H1 (cell line): Measurements from ENCODE around the gene DPEP3. TPM values are rescaled to one million over a fixed set of nuclear protein-coding genes. Genes with fewer than 3 reads are reported as not detected.

Experiments used
- CTCF ChIA-PET: fragments of 300-600 bp; sonication (Branson Sonifier 250); formaldehyde crosslinking; loops from one replicate; lab custom pipeline; 2021; ENCODE audit not compliant: partially characterized antibody; lab: Charles Lee
- POLR2A ChIA-PET: fragments of 300-600 bp; sonication (Branson Sonifier 250); formaldehyde crosslinking; loops from one replicate; lab custom pipeline; 2021; ENCODE audit warnings: inconsistent platforms; ENCODE audit not compliant: partially characterized antibody; lab: Charles Lee
- DNase-seq, 2 experiments: peaks; one replicate each; pipeline versions ENCODE4 v3.0.0 to v3.0.0-alpha.2; 2010 to 2022; ENCODE audit warnings: low spot score in 2 of 2, low read depth in 1 of 2, mixed read lengths in 1 of 2
- FAIRE-seq: peaks from 2 replicates; lab custom pipeline; 2011; peaks lifted over from hg19 to GRCh38; lab: Jason Lieb, UNC
- H2AFZ ChIP-seq: 2 replicates; pipeline ENCODE4 v1.8.1; 2012; ENCODE audit warnings: low read length, inconsistent platforms
- H2AK5ac ChIP-seq: 2 replicates; pipeline ENCODE4 v1.6.1; 2013; ENCODE audit warnings: low read depth, low read length
- H2BK120ac ChIP-seq: replicated peaks from 2 replicates; pipeline ENCODE3; 2013; ENCODE audit warnings: low read depth, low read length, inconsistent platforms
- H2BK12ac ChIP-seq: 2 replicates; pipeline ENCODE4 v1.6.1; 2013; ENCODE audit warnings: low read depth, low read length
- H2BK15ac ChIP-seq: 2 replicates; pipeline ENCODE4 v1.6.1; 2013; ENCODE audit warnings: low read length
- H2BK20ac ChIP-seq: 2 replicates; pipeline ENCODE4 v1.6.1; 2013; ENCODE audit warnings: low read length
- H2BK5ac ChIP-seq: 2 replicates; pipeline ENCODE4 v1.6.1; 2013; ENCODE audit warnings: low read depth, low read length
- H3K14ac ChIP-seq: 2 replicates; pipeline ENCODE4 v1.6.1; 2013; ENCODE audit warnings: inconsistent platforms; ENCODE audit not compliant: insufficient read length
- H3K18ac ChIP-seq: 2 replicates; pipeline ENCODE4 v1.6.1; 2013; ENCODE audit warnings: low read length; ENCODE audit errors: extremely low read depth
- H3K23ac ChIP-seq: 2 replicates; pipeline ENCODE4 v1.6.1; 2013; ENCODE audit warnings: inconsistent platforms; ENCODE audit not compliant: insufficient read length
- H3K23me2 ChIP-seq: 2 replicates; pipeline ENCODE4 v1.6.1; 2013; ENCODE audit warnings: low read depth, low read length
- H3K27ac ChIP-seq: 2 replicates; pipeline ENCODE4 v1.6.1; 2011; ENCODE audit warnings: low read depth, low read length, inconsistent platforms
- H3K27me3 ChIP-seq, 4 experiments: replicated peaks in 1 of 4; 1 replicate in 1 of 4; 2 replicates in 3 of 4; pipeline versions ENCODE4 v1.6.1 to v1.8.1; 2011 to 2013; ENCODE audit warnings: low read length in 3 of 4, mild to moderate bottlenecking in 3 of 4, inconsistent platforms in 2 of 4, mixed read lengths in 2 of 4, moderate library complexity in 1 of 4; ENCODE audit not compliant: control insufficient read depth in 3 of 4, insufficient read depth in 3 of 4; ENCODE audit errors: extremely low read depth in 1 of 4
- H3K36me3 ChIP-seq, 4 experiments: 2 replicates each; pipeline versions ENCODE4 v1.6.1 to v1.8.1; 2011 to 2013; ENCODE audit warnings: mild to moderate bottlenecking in 4 of 4, low read length in 3 of 4, moderate library complexity in 2 of 4, control low read depth in 1 of 4, inconsistent platforms in 1 of 4; ENCODE audit not compliant: insufficient read depth in 4 of 4, control insufficient read depth in 2 of 4
- H3K4ac ChIP-seq: replicated peaks from 2 replicates; pipeline ENCODE3; 2013; ENCODE audit warnings: low read length, low read depth, mixed read lengths, inconsistent platforms; ENCODE audit not compliant: insufficient read length
- H3K4me1 ChIP-seq, 4 experiments: replicated peaks in 1 of 4; 1 replicate in 1 of 4; 2 replicates in 3 of 4; pipeline versions ENCODE4 v1.6.1 to v1.8.1; 2011 to 2013; ENCODE audit warnings: low read length in 3 of 4, inconsistent platforms in 2 of 4, mixed read lengths in 1 of 4; ENCODE audit not compliant: insufficient read depth in 4 of 4, control insufficient read depth in 3 of 4
- H3K4me2 ChIP-seq, 2 experiments: 2 replicates each; pipeline versions ENCODE4 v1.6.1 to v1.8.1; 2011 to 2013; ENCODE audit warnings: low read depth in 2 of 2, low read length in 2 of 2, control low read depth in 1 of 2, inconsistent platforms in 1 of 2, mild to moderate bottlenecking in 1 of 2; ENCODE audit not compliant: insufficient read depth in 1 of 2
- H3K4me3 ChIP-seq, 4 experiments: fragments of 200-600, 300-600 bp in 1 of 4; sonication (generic), shearing (Covaris generic), sonication (Bioruptor Twin) in 1 of 4; 2 replicates each; pipeline versions ENCODE4 v1.5.1 to v1.8.1; 2011 to 2016; ENCODE audit warnings: low read length in 4 of 4, low read depth in 3 of 4, control low read depth in 2 of 4, inconsistent platforms in 2 of 4, mild to moderate bottlenecking in 2 of 4, mixed read lengths in 1 of 4, moderate library complexity in 1 of 4; ENCODE audit not compliant: insufficient read depth in 2 of 4; ENCODE audit errors: extremely low read depth in 1 of 4
- H3K56ac ChIP-seq: replicated peaks from 2 replicates; pipeline ENCODE3; 2013; ENCODE audit warnings: low read depth, mild to moderate bottlenecking, mixed read lengths, low read length, inconsistent platforms; ENCODE audit not compliant: insufficient read length
- H3K79me1 ChIP-seq: 2 replicates; pipeline ENCODE4 v1.6.1; 2013; ENCODE audit warnings: low read depth, low read length, control low read depth
- H3K79me2 ChIP-seq, 2 experiments: 2 replicates each; pipeline versions ENCODE4 v1.6.1 to v1.8.1; 2012 to 2013; ENCODE audit warnings: low read length in 2 of 2, mild to moderate bottlenecking in 2 of 2, inconsistent platforms in 1 of 2; ENCODE audit not compliant: insufficient read depth in 2 of 2, control insufficient read depth in 1 of 2
- H3K9ac ChIP-seq, 4 experiments: replicated peaks in 1 of 4; 1 replicate in 1 of 4; 2 replicates in 3 of 4; pipeline versions ENCODE4 v1.6.1 to v1.8.1; 2011 to 2013; ENCODE audit warnings: low read depth in 3 of 4, low read length in 3 of 4, control low read depth in 2 of 4, mild to moderate bottlenecking in 2 of 4, moderate library complexity in 2 of 4, inconsistent platforms in 1 of 4; ENCODE audit errors: extremely low read depth in 1 of 4
- H3K9me3 ChIP-seq, 2 experiments: 2 replicates each; pipeline versions ENCODE4 v1.6.1 to v1.8.1; 2012 to 2013; ENCODE audit warnings: mild to moderate bottlenecking in 2 of 2, moderate library complexity in 2 of 2, control low read depth in 1 of 2, inconsistent platforms in 1 of 2, low read depth in 1 of 2, low read length in 1 of 2, mixed read lengths in 1 of 2; ENCODE audit not compliant: insufficient read depth in 2 of 2
- H4K20me1 ChIP-seq, 2 experiments: replicated peaks in 1 of 2; 2 replicates each; pipeline versions ENCODE3 to v1.8.1; 2011 to 2013; ENCODE audit warnings: inconsistent platforms in 2 of 2, low read length in 2 of 2, mild to moderate bottlenecking in 1 of 2; ENCODE audit not compliant: insufficient read depth in 2 of 2, control insufficient read depth in 1 of 2
- H4K5ac ChIP-seq: 2 replicates; pipeline ENCODE4 v1.6.1; 2013; ENCODE audit warnings: low read length, low read depth, mixed read lengths, inconsistent platforms; ENCODE audit not compliant: insufficient read length
- H4K8ac ChIP-seq: 2 replicates; pipeline ENCODE4 v1.8.0; 2013; ENCODE audit warnings: mild to moderate bottlenecking, moderate library complexity, low read length, inconsistent platforms; ENCODE audit not compliant: insufficient read depth; ENCODE audit errors: extremely low read depth
- H4K91ac ChIP-seq: replicated peaks from 2 replicates; pipeline ENCODE3; 2013; ENCODE audit warnings: low read length, mixed read lengths, inconsistent platforms; ENCODE audit not compliant: insufficient read length
- KDM4A ChIP-seq: IDR thresholded peaks from one replicate; pipeline ENCODE4 v1.7.1; 2012; ENCODE audit warnings: low read depth, mild to moderate bottlenecking, moderate library complexity, low read length, inconsistent platforms; ENCODE audit not compliant: severe bottlenecking
- MAFK ChIP-seq: IDR thresholded peaks from 2 replicates; pipeline ENCODE4 v1.6.1; 2012; ENCODE audit warnings: low read depth, mild to moderate bottlenecking, improper control_type of control experiment, low read length
- PHF8 ChIP-seq: fragments of 200-600 bp; sonication (generic); conservative IDR thresholded peaks from 2 replicates; pipeline ENCODE4 v1.7.1; 2012; ENCODE audit warnings: low read depth, mild to moderate bottlenecking, inconsistent platforms, low read length, moderate library complexity
- RXRA ChIP-seq: IDR thresholded peaks from 2 replicates; pipeline ENCODE4 v1.6.1; 2011; ENCODE audit warnings: low read depth, mild to moderate bottlenecking, low read length, moderate library complexity; ENCODE audit not compliant: insufficient read depth
- WGBS, 2 experiments: shearing (Covaris generic) in 1 of 2; methylation state at CpG; one replicate each; pipeline versions ENCODE4 v1.1.6 to v1.1.7; 2013 to 2015; ENCODE audit warnings: low lambda C conversion rate in 2 of 2, mixed read lengths in 2 of 2, inconsistent platforms in 1 of 2, low coverage in 1 of 2, missing lambda C conversion rate in 1 of 2; ENCODE audit not compliant: insufficient replicate concordance in 2 of 2, insufficient coverage in 1 of 2, insufficient read length in 1 of 2; ENCODE audit errors: extremely low coverage in 1 of 2, missing lambda C conversion rate in 1 of 2; 5-methylcytosine and 5-hydroxymethylcytosine counted together
- polyA plus RNA-seq, 7 experiments: library from polyadenylated mRNA; depleted of rRNA in 3 of 7; stranded (reverse) in 5 of 7; unstranded in 2 of 7; fragments of >200 nt in 5 of 7; fragments of 200-250 nt in 2 of 7; gene quantifications; 1 replicate in 5 of 7; 2 replicates in 1 of 7; 4 replicates in 1 of 7; pipeline versions ENCODE4 v1.2.1 to v1.2.3, GENCODE V29; 2011 to 2013; ENCODE audit warnings: missing spikeins in 2 of 7, mixed read lengths in 2 of 7
- total RNA-seq: library from RNA; stranded (reverse); fragmentation: NEBNext Ultra II Directional; extraction: Animal tissue kit (Norgen Biotek cat#: 25700); gene quantifications from 2 replicates; pipeline ENCODE4 v1.2.1, GENCODE V29; 2021
- TF ChIP-seq, protein P1 (sequence below): IDR thresholded peaks from 2 replicates; pipeline ENCODE4 v1.6.1; 2012; ENCODE audit warnings: inconsistent platforms
- TF ChIP-seq, protein P2 (sequence below): IDR thresholded peaks from 2 replicates; pipeline ENCODE4 v1.6.1; 2012; ENCODE audit warnings: low read length, inconsistent platforms

The DPEP3 gene
- total and polyA plus RNA-seq, 2 of the 8 experiments (the other 6 are each of a cell fraction or from before 2014, with no cell fraction given): 6.5 to 9.9 TPM

DNA sequence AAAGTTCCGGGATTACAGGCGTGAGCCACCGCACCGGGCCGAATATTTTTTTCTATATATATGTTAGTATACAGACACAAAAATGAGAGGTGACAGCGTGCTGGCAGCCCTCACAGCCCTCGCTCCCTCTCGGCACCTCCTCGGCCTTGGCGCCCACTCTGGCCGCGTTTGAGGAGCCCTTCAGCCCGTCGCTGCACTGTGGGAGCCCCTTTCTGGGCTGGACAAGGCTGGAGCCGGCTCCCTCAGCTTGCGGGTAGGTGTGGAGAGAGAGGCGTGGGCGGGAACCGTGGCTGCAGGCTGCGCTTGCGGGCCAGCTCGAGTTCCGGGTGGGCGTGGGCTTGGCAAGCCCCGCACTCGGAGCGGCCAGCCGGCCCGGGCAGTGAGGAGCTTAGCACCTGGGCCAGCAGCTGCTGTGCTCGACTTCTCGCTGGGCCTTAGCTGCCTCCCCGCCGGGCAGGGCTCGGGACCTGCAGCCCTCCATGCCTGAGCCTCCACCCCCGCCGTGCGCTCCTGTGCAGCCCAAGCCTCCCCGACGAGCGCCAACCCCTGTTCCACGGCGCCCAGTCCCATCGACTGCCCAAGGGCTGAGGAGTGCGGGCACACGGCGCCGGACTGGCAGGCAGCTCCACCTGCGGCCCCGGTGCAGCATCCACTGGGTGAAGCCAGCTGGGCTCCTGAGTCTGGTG lies 1.9 kb upstream of the DPEP3 start:
- Histone ChIP-seq H3K23ac (no peak overlapping the region), H4K5ac (no peak overlapping the region), H2AK5ac (no peak overlapping the region), H3K9me3 (no peaks in the 10 kb centered on the region; a peak in 1 of 4 replicates), H3K79me2 (no peaks in the 10 kb centered on the region), H3K23me2 (no peaks in the 10 kb centered on the region), H3K9ac (no peak overlapping the region), H2AFZ (no peak overlapping the region), H3K4ac (no peak overlapping the region), H4K8ac (no peak overlapping the region), H3K27ac (no peak overlapping the region), H2BK5ac (no peak overlapping the region), H2BK20ac (no peak overlapping the region), H3K27me3 (peaks cover 0 to 2% (median 0%) of the 10 kb centered on the region in 4 experiments; a peak in 2 of 7 replicates), H3K79me1 (no peaks in the 10 kb centered on the region), H4K20me1 (no peaks in the 10 kb centered on the region), H3K14ac (no peak overlapping the region), H3K36me3 (no peaks in the 10 kb centered on the region; a peak in 1 of 8 replicates), H3K56ac (no peak overlapping the region), H4K91ac (no peak overlapping the region), H2BK15ac (no peak overlapping the region), H3K18ac (no peak overlapping the region), H2BK120ac (no peak overlapping the region), H3K4me3 (no peak overlapping the region), H3K4me1 (peaks cover 0 to 4% (median 0%) of the 10 kb centered on the region in 4 experiments; a peak in 3 of 7 replicates), H2BK12ac (no peak overlapping the region), H3K4me2 (no peak overlapping the region)
- 93% methylated on average over 33 of the region's 49 CpGs; no CpG with 5 or more reads in 1 of the 2 experiments for WGBS, 2 experiments
- POLR2A ChIA-PET: interaction anchor here (0.7 to 2.2 kb wide), 9 partner anchors 11 to 318 kb away, joined by 3 to 8 read pairs (median 3); partner anchors contain the start of genes DDX28, DUS2 and SLC12A4
- no peak for DNase-seq
- no peak for FAIRE-seq
- CTCF ChIA-PET: interaction anchor here (0.7 to 4.0 kb wide), 19 partner anchors 10 to 112 kb away, joined by 3 to 33 read pairs (median 5); partner anchors contain the start of genes DDX28, DPEP2 and DUS2
- TF ChIP-seq, protein P1, sequence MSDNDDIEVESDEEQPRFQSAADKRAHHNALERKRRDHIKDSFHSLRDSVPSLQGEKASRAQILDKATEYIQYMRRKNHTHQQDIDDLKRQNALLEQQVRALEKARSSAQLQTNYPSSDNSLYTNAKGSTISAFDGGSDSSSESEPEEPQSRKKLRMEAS: no peak
- TF ChIP-seq, protein P2, sequence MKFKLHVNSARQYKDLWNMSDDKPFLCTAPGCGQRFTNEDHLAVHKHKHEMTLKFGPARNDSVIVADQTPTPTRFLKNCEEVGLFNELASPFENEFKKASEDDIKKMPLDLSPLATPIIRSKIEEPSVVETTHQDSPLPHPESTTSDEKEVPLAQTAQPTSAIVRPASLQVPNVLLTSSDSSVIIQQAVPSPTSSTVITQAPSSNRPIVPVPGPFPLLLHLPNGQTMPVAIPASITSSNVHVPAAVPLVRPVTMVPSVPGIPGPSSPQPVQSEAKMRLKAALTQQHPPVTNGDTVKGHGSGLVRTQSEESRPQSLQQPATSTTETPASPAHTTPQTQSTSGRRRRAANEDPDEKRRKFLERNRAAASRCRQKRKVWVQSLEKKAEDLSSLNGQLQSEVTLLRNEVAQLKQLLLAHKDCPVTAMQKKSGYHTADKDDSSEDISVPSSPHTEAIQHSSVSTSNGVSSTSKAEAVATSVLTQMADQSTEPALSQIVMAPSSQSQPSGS: no peak
- TF ChIP-seq KDM4A: no peak
- TF ChIP-seq RXRA: no peak
- no peak for TF ChIP-seq MAFK
- TF ChIP-seq PHF8: no peak
